OCI-LY1 (cell line): Measurements from ENCODE around the gene STK17B.

Source experiments
- EZH2 ChIP-seq: fragments of 200-600 bp; sonication (generic), shearing (Covaris generic); IDR thresholded peaks from 2 replicates; pipeline ENCODE4 v1.8.0; 2017; ENCODE audit warnings: borderline replicate concordance, mixed run types, mild to moderate bottlenecking, antibody characterized with exemption, low read length, moderate library complexity, mixed read lengths
- TF ChIP-seq, protein P1 (sequence below): fragments of 200-600 bp; sonication (generic), shearing (Covaris generic); IDR thresholded peaks from 2 replicates; pipeline ENCODE4 v1.5.1; 2017; ENCODE audit warnings: mild to moderate bottlenecking, antibody characterized with exemption, low read length, moderate library complexity, mixed read lengths

GRCh38 chr2:196165016-196165415, 6.4 kb downstream of the STK17B start:
- TF ChIP-seq, protein P1, sequence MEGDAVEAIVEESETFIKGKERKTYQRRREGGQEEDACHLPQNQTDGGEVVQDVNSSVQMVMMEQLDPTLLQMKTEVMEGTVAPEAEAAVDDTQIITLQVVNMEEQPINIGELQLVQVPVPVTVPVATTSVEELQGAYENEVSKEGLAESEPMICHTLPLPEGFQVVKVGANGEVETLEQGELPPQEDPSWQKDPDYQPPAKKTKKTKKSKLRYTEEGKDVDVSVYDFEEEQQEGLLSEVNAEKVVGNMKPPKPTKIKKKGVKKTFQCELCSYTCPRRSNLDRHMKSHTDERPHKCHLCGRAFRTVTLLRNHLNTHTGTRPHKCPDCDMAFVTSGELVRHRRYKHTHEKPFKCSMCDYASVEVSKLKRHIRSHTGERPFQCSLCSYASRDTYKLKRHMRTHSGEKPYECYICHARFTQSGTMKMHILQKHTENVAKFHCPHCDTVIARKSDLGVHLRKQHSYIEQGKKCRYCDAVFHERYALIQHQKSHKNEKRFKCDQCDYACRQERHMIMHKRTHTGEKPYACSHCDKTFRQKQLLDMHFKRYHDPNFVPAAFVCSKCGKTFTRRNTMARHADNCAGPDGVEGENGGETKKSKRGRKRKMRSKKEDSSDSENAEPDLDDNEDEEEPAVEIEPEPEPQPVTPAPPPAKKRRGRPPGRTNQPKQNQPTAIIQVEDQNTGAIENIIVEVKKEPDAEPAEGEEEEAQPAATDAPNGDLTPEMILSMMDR = no peak
- no peak for TF ChIP-seq EZH2
